Activated CD8-positive, alpha-beta T cell treated with anti-CD3 and anti-CD28 coated beads for 36 hours (primary cell): ENCODE measurements around the gene ADARB1. TPM values are rescaled to one million over a fixed set of nuclear protein-coding genes. Genes with fewer than 3 reads are reported as not detected.

Source experiments
- ATAC-seq: fragments of 200-7000 bp; cut with Tn5 transposase; one replicate; pipeline ENCODE4 v1.10.0; 2021; ENCODE audit warnings: mild to moderate bottlenecking, moderate library complexity
- CTCF ChIA-PET: fragments of 350-600 bp; sonication (Branson Sonifier 250); formaldehyde crosslinking; loops from one replicate; lab custom pipeline; 2021; ENCODE audit warnings: antibody characterized with exemption; lab: Charles Lee
- POLR2A ChIA-PET: fragments of 350-600 bp; sonication (Branson Sonifier 250); formaldehyde crosslinking; loops from one replicate; lab custom pipeline; 2021; ENCODE audit warnings: antibody characterized with exemption; lab: Charles Lee
- DNase-seq: peaks from one replicate; pipeline ENCODE4 v3.0.0-alpha.2; 2020
- H3K27ac Mint-ChIP-seq: one replicate; pipeline ENCODE4 v1.8.0; 2021; ENCODE audit warnings: mild to moderate bottlenecking, mixed read lengths
- H3K27me3 Mint-ChIP-seq: one replicate; pipeline ENCODE4 v1.8.0; 2021; ENCODE audit warnings: mixed read lengths
- H3K36me3 Mint-ChIP-seq: one replicate; pipeline ENCODE4 v1.8.0; 2021; ENCODE audit warnings: low read depth, mixed read lengths
- H3K4me1 Mint-ChIP-seq: one replicate; pipeline ENCODE4 v1.8.0; 2021; ENCODE audit warnings: low read depth, mixed read lengths
- H3K4me3 Mint-ChIP-seq: one replicate; pipeline ENCODE4 v1.8.0; 2021; ENCODE audit warnings: mild to moderate bottlenecking, moderate library complexity, mixed read lengths
- H3K9me3 Mint-ChIP-seq: one replicate; pipeline ENCODE4 v1.8.0; 2021; ENCODE audit warnings: mixed read lengths
- intact Hi-C: fragments of 100-400 bp; cut with micrococcal nuclease; formaldehyde crosslinking; loops from one replicate; pipeline ENCODE4 v1.10.0; 2022
- total RNA-seq, 2 experiments: library from RNA; stranded (reverse); gene quantifications; one replicate each; pipeline ENCODE4 v1.2.3, GENCODE V29; 2021
- TF ChIP-seq, protein P1 (sequence below): fragments of 200-600 bp; IDR thresholded peaks from one replicate; pipeline ENCODE4 v1.8.0; 2022; ENCODE audit warnings: antibody characterized with exemption, mild to moderate bottlenecking

The ADARB1 gene
- total RNA-seq, 2 experiments from 2014 or later: 36.2 to 37.1 TPM

DNA sequence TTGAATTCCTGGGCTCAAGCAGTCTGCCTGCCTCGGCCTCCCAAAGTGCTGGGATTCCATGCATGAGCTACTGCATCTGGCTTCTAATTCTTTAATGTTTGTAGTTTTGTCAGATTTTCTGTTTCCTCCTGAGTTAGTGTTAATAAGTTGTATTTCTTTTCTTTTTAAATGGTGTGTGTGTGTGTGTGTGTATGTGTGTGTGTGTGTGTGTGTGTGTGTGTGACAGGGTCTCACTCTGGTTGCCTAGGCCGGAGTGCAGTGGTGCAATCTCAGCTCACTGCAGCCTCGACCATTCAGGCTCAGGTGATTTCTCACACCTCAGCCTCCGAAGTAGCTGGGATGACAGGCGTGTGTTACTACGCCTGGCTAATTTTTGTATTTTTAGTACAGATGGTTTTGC is 50.2 kb downstream of the ADARB1 start:
- DNase-seq: no peak
- ChIA-PET CTCF (interaction anchor here (0.6 to 9.1 kb wide), 4 partner anchors 10 to 547 kb away, joined by 3 to 170 read pairs (median 78); partner anchors contain the start of gene SLX9), POLR2A (interaction anchor here (1.0 kb wide), 2 partner anchors 9 to 70 kb away, joined by 3 to 4 read pairs; no protein-coding TSS in a partner anchor)
- peaks cover 16% of the 10 kb centered on the region for H3K4me1 Mint-ChIP-seq
- TF ChIP-seq, protein P1, sequence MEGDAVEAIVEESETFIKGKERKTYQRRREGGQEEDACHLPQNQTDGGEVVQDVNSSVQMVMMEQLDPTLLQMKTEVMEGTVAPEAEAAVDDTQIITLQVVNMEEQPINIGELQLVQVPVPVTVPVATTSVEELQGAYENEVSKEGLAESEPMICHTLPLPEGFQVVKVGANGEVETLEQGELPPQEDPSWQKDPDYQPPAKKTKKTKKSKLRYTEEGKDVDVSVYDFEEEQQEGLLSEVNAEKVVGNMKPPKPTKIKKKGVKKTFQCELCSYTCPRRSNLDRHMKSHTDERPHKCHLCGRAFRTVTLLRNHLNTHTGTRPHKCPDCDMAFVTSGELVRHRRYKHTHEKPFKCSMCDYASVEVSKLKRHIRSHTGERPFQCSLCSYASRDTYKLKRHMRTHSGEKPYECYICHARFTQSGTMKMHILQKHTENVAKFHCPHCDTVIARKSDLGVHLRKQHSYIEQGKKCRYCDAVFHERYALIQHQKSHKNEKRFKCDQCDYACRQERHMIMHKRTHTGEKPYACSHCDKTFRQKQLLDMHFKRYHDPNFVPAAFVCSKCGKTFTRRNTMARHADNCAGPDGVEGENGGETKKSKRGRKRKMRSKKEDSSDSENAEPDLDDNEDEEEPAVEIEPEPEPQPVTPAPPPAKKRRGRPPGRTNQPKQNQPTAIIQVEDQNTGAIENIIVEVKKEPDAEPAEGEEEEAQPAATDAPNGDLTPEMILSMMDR: no peak
- ATAC-seq: no peak
- intact Hi-C loops: no loop called here
- H3K4me3 Mint-ChIP-seq: no peak overlapping the region
- no peak overlapping the region for H3K27ac Mint-ChIP-seq
- no peaks in the 10 kb centered on the region for H3K27me3 Mint-ChIP-seq
- H3K9me3 Mint-ChIP-seq: no peaks in the 10 kb centered on the region
- H3K36me3 Mint-ChIP-seq: no peaks in the 10 kb centered on the region

DNA sequence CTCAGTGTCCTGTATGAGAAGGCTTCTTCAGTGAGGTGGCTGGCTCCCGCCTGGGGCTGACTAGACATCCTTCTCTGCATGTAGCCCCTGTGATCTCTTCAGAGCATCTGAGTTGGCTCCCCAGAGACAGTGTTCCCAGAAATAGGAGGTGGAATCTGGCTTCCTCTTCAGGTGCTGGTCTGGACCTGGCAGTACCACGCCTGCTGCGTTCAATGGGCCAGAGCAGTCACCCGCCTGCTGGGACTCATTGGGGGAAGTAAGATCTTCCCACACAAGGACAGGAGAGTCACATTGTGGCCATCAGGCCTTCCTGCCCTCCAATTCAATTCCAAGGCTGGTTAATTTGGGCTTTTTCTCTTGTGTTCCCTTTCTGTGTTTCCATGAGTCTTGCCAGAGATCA is 51.0 kb downstream of the ADARB1 start:
- POLR2A ChIA-PET: interaction anchor here (0.9 to 1.0 kb wide), 3 partner anchors 10 to 71 kb away, joined by 3 to 4 read pairs (median 4); no protein-coding TSS in a partner anchor
- Mint-ChIP-seq H3K27me3 (no peaks in the 10 kb centered on the region), H3K27ac (no peak overlapping the region), H3K9me3 (no peaks in the 10 kb centered on the region), H3K4me1 (peaks cover 23% of the 10 kb centered on the region), H3K4me3 (no peak overlapping the region), H3K36me3 (no peaks in the 10 kb centered on the region)
- intact Hi-C loops: no loop called here
- CTCF ChIA-PET: interaction anchor here (0.7 to 9.1 kb wide), 4 partner anchors 10 to 178 kb away, joined by 3 to 170 read pairs (median 78); partner anchors contain the start of gene SLX9
- DNase-seq (no peak), ATAC-seq (no peak)
- TF ChIP-seq, protein P1: no peak

DNA sequence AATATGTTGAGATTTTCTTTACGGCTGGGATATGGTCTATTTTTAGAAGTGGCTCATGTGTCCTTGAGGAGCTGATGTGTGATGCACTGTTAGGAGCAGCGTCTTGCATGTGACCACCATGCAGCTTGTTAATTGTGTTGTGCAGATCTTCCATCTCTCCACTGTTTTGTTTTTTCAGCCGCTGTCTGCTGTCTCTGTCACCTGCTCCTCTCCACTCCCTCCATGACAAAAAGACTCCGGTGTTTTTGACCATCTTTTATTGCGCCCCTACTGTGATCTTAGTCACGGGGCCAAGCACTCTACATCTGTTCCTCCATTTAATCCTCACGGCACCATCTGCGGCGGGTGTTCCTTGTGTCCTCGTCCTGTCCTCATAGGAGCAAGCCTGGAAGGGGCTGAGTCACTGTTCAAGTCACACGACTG is 51.8 kb downstream of the ADARB1 start:
- H3K9me3 Mint-ChIP-seq: no peaks in the 10 kb centered on the region
- ChIA-PET POLR2A (interaction anchor here (0.7 to 1.3 kb wide), 3 partner anchors 11 to 127 kb away, joined by 3 to 4 read pairs (median 4); no protein-coding TSS in a partner anchor), CTCF (interaction anchor here (0.7 to 9.1 kb wide), 4 partner anchors 9 to 179 kb away, joined by 3 to 170 read pairs (median 104); partner anchors contain the start of gene SLX9)
- TF ChIP-seq, protein P1: no peak
- ATAC-seq: no peak
- H3K4me1 Mint-ChIP-seq: peaks cover 26% of the 10 kb centered on the region
- no peak overlapping the region for H3K27ac Mint-ChIP-seq
- intact Hi-C loops: no loop called here
- no peak overlapping the region for H3K4me3 Mint-ChIP-seq
- H3K27me3 Mint-ChIP-seq: no peaks in the 10 kb centered on the region
- DNase-seq: no peak
- no peaks in the 10 kb centered on the region for H3K36me3 Mint-ChIP-seq

DNA sequence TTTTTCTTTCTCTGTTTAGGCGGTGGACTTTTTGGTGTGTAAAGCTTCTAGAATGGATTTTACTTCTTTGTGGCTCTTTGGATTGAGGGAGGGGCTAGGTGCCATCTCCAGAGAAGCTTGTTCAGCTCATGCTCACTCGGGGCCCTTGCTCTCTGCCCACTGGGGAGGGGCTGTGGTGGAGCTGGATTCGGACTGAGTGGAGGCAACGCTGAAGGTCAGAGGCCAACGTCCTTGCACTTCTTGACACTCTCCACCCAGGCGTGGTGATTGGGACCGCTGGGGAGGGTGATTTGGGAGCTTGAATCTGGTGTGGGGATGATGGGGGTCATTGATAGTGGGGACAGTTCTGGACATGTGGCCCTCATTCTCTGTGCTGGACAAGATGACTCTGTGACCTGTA is 52.6 kb downstream of the ADARB1 start:
- TF ChIP-seq, protein P1: no peak
- DNase-seq: no peak
- ChIA-PET CTCF (interaction anchor here (2.1 to 9.1 kb wide), 4 partner anchors 9 to 180 kb away, joined by 7 to 170 read pairs (median 104); partner anchors contain the start of gene SLX9), POLR2A (interaction anchor here (1.3 kb wide), 1 partner anchor 22 kb away, joined by 3 read pairs; no protein-coding TSS in a partner anchor)
- Mint-ChIP-seq H3K4me3 (no peak overlapping the region), H3K27ac (no peak overlapping the region), H3K36me3 (no peaks in the 10 kb centered on the region), H3K27me3 (no peaks in the 10 kb centered on the region), H3K9me3 (no peaks in the 10 kb centered on the region), H3K4me1 (peaks cover 26% of the 10 kb centered on the region)
- intact Hi-C loops: no loop called here
- no peak for ATAC-seq

DNA sequence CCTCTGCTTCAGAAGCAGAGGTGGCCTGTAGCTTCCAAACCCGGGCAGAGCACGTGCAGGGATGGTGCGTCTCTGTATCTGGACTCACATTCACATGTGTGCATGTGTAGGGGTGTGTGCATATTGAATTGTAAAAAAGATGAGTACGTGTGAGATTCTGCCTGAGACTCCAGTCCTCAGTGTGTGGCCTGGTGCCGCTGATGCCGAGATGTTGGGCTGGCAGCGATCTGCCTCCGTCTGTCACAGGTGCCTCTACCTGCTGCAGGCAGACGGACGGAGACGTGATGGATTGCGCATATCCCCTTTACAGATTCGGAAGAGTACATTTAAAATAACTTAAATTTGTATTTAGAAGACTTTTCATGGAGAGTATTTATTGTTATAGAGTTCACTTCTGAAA is 53.6 kb downstream of the ADARB1 start:
- Mint-ChIP-seq H3K9me3 (no peaks in the 10 kb centered on the region), H3K27ac (no peak overlapping the region), H3K27me3 (no peaks in the 10 kb centered on the region), H3K4me3 (no peak overlapping the region), H3K4me1 (peaks cover 28% of the 10 kb centered on the region), H3K36me3 (no peaks in the 10 kb centered on the region)
- TF ChIP-seq, protein P1: no peak
- no peak for ATAC-seq
- ChIA-PET CTCF (interaction anchor here (0.6 to 9.1 kb wide), 48 partner anchors 10 to 642 kb away, joined by 3 to 170 read pairs (median 5); partner anchors contain the start of genes ADARB1 and SLX9), POLR2A (interaction anchor here (0.9 to 1.4 kb wide), 3 partner anchors 9 to 54 kb away, joined by 3 to 4 read pairs (median 3); no protein-coding TSS in a partner anchor)
- intact Hi-C loops: no loop called here
- DNase-seq: no peak
